DOHH2 (cell line): Measurements from ENCODE around the gene SLC22A12.

Source experiments
- EZH2phosphoT487 ChIP-seq: fragments of 200-600 bp; sonication (generic); IDR thresholded peaks from 2 replicates; pipeline ENCODE4 v1.6.1; 2017; ENCODE audit warnings: borderline replicate concordance, mild to moderate bottlenecking, antibody characterized with exemption, low read length, moderate library complexity, mixed read lengths
- TF ChIP-seq, protein P1 (sequence below): fragments of 200-600 bp; sonication (generic); IDR thresholded peaks from one replicate; pipeline ENCODE4 v1.5.1; 2014; ENCODE audit warnings: antibody characterized with exemption, mild to moderate bottlenecking, low read depth, low read length; ENCODE audit not compliant: poor library complexity, severe bottlenecking

DNA sequence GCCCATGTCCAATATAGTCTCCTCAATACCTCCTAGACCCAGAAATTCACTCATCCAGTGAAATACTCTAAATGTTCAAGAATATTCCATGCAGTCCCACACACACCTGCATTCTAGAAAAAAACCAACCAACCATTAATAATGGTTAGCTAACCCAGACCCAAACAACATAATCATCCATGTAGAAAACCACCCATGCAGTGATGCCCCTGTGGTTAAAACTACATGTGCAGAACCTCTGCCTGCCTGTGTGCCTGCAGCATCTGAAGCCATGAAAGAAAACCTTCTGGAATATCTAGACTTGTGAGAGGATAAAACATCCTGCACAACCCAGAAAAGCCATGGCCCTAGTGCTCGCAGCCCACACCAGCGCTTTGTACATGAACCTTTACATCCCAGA is 47.8 kb downstream of the SLC22A12 start:
- TF ChIP-seq, protein P1, sequence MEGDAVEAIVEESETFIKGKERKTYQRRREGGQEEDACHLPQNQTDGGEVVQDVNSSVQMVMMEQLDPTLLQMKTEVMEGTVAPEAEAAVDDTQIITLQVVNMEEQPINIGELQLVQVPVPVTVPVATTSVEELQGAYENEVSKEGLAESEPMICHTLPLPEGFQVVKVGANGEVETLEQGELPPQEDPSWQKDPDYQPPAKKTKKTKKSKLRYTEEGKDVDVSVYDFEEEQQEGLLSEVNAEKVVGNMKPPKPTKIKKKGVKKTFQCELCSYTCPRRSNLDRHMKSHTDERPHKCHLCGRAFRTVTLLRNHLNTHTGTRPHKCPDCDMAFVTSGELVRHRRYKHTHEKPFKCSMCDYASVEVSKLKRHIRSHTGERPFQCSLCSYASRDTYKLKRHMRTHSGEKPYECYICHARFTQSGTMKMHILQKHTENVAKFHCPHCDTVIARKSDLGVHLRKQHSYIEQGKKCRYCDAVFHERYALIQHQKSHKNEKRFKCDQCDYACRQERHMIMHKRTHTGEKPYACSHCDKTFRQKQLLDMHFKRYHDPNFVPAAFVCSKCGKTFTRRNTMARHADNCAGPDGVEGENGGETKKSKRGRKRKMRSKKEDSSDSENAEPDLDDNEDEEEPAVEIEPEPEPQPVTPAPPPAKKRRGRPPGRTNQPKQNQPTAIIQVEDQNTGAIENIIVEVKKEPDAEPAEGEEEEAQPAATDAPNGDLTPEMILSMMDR: no peak
- TF ChIP-seq EZH2phosphoT487: no peak
